Mesendoderm (in vitro differentiated cells): ENCODE data around the gene SLAIN2.

Source experiments
- DNase-seq: peaks from one replicate; pipeline ENCODE4 v3.0.0; 2013
- H2AK5ac ChIP-seq: 2 replicates; pipeline ENCODE4 v1.6.1; 2013; ENCODE audit warnings: low read length, inconsistent platforms
- H2BK120ac ChIP-seq: 2 replicates; pipeline ENCODE4 v1.6.1; 2013; ENCODE audit warnings: low read depth, mild to moderate bottlenecking, low read length, moderate library complexity, mixed read lengths
- H2BK15ac ChIP-seq: replicated peaks from 2 replicates; pipeline ENCODE4 v1.6.1; 2013; ENCODE audit warnings: low read depth, mild to moderate bottlenecking, moderate library complexity
- H2BK5ac ChIP-seq: 2 replicates; pipeline ENCODE4 v1.6.1; 2013; ENCODE audit warnings: low read length, inconsistent platforms
- H3K18ac ChIP-seq: 2 replicates; pipeline ENCODE4 v1.6.1; 2013; ENCODE audit warnings: mild to moderate bottlenecking, low read length, mixed read lengths
- H3K23ac ChIP-seq: one replicate; pipeline ENCODE4 v1.6.1; 2013; ENCODE audit warnings: low read length
- H3K27ac ChIP-seq: 2 replicates; pipeline ENCODE4 v1.5.1; 2013; ENCODE audit warnings: low read depth, mild to moderate bottlenecking, inconsistent platforms, low read length, moderate library complexity
- H3K27me3 ChIP-seq: 2 replicates; pipeline ENCODE4 v1.6.1; 2013; ENCODE audit warnings: low read length, control low read depth, mild to moderate bottlenecking, inconsistent platforms; ENCODE audit not compliant: insufficient read depth, poor library complexity
- H3K36me3 ChIP-seq: 2 replicates; pipeline ENCODE4 v1.6.1; 2013; ENCODE audit warnings: low read length, inconsistent platforms; ENCODE audit not compliant: control insufficient read depth, insufficient read depth
- H3K4ac ChIP-seq: one replicate; pipeline ENCODE4 v1.6.1; 2013; ENCODE audit warnings: low read depth, mild to moderate bottlenecking, low read length, moderate library complexity
- H3K4me1 ChIP-seq: 2 replicates; pipeline ENCODE4 v1.6.1; 2013; ENCODE audit warnings: low read depth, low read length, inconsistent platforms; ENCODE audit not compliant: control insufficient read depth
- H3K4me2 ChIP-seq: 2 replicates; pipeline ENCODE4 v1.6.1; 2013; ENCODE audit warnings: low read length
- H3K4me3 ChIP-seq: 2 replicates; pipeline ENCODE4 v1.5.1; 2013; ENCODE audit warnings: mild to moderate bottlenecking, low read length
- H3K56ac ChIP-seq: one replicate; pipeline ENCODE4 v1.6.1; 2013; ENCODE audit warnings: low read length
- H3K79me1 ChIP-seq: 2 replicates; pipeline ENCODE4 v1.6.1; 2013; ENCODE audit warnings: low read length, inconsistent platforms
- H3K79me2 ChIP-seq: 2 replicates; pipeline ENCODE4 v1.6.1; 2013; ENCODE audit warnings: mild to moderate bottlenecking, low read length; ENCODE audit not compliant: control insufficient read depth, insufficient read depth
- H3K9ac ChIP-seq: 2 replicates; pipeline ENCODE4 v1.6.1; 2013; ENCODE audit warnings: low read length, inconsistent platforms
- H4K5ac ChIP-seq: one replicate; pipeline ENCODE4 v1.6.1; 2013; ENCODE audit warnings: low read length
- H4K8ac ChIP-seq: one replicate; pipeline ENCODE4 v1.6.1; 2013; ENCODE audit warnings: low read depth, mild to moderate bottlenecking, control low read depth, low read length, moderate library complexity
- WGBS: extraction: QIAGEN DNeasy Blood & Tissue Kit; methylation state at CpG from one replicate; pipeline ENCODE4 v1.1.7; 2013; ENCODE audit warnings: low lambda C conversion rate, missing lambda C conversion rate; ENCODE audit not compliant: insufficient coverage; ENCODE audit errors: extremely low coverage; 5-methylcytosine and 5-hydroxymethylcytosine counted together

SLAIN2 gene

DNA sequence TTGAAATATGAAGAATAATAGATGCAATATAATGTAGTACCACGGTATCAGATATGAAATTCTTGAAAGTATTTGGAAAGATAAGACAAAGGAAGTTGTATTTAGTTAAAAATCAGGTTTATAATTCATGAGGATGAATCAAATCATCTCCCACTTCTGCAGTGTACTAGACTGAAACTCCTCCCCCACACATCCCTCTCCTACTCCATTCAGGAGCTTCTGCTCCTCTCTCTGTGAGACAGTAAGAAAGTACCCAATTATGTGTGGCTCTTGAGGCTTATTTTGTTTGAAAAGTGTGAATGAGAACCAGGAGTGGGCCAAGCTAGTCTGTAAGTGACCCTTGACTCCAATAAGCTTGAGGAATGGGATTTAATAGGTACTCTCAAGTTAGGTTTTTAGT is 9.5 kb downstream of the SLAIN2 start:
- Histone ChIP-seq H3K9ac (no peak overlapping the region), H3K79me1 (peaks cover 4% of the 10 kb centered on the region), H2BK5ac (no peak overlapping the region), H3K18ac (no peak overlapping the region), H3K4me2 (no peak overlapping the region), H2AK5ac (no peak overlapping the region), H3K4me1 (no peaks in the 10 kb centered on the region), H4K5ac (no peak overlapping the region), H3K27ac (no peak overlapping the region), H3K36me3 (no peaks in the 10 kb centered on the region), H2BK15ac (no peak overlapping the region), H4K8ac (no peak overlapping the region), H2BK120ac (no peak overlapping the region), H3K79me2 (peaks cover 40% of the 10 kb centered on the region), H3K27me3 (no peaks in the 10 kb centered on the region), H3K56ac (no peak overlapping the region), H3K4ac (no peak overlapping the region), H3K4me3 (no peak overlapping the region), H3K23ac (no peak overlapping the region)
- WGBS, result no CpG with 5 or more reads among the region's 1 CpG
- DNase-seq, result no peak

DNA sequence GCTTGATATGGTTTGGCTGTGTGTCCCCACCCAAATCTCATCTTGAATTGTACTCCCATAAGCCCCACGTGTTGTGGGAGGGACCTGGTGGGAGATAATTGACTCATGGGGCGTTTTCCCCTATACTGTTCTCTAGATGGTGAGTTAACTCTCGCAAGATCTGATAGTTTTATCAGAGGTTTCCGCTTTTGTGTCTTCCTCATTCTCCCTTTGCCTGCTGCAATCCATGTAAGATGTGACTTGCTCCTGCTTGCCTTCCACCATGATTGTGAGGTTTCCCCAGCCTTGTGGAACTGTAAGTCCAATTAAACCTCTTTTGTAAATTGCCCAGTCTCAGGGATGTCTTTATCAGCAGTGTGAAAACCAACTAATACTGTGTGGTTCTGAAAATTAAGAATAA is 11.5 kb downstream of the SLAIN2 start:
- no peak overlapping the region for H4K8ac ChIP-seq
- H3K4ac ChIP-seq, result no peak overlapping the region
- no peak overlapping the region for H2BK15ac ChIP-seq
- no peak overlapping the region for H2BK5ac ChIP-seq
- no peak overlapping the region for H3K27ac ChIP-seq
- no CpG with 5 or more reads among the region's 4 CpGs for WGBS
- H4K5ac ChIP-seq, result no peak overlapping the region
- H3K18ac ChIP-seq, result no peak overlapping the region
- H2AK5ac ChIP-seq, result no peak overlapping the region
- no peaks in the 10 kb centered on the region for H3K4me1 ChIP-seq
- peaks cover 27% of the 10 kb centered on the region for H3K79me2 ChIP-seq
- no peak overlapping the region for H3K56ac ChIP-seq
- no peak overlapping the region for H3K4me3 ChIP-seq
- no peak overlapping the region for H2BK120ac ChIP-seq
- no peak overlapping the region for H3K9ac ChIP-seq
- H3K4me2 ChIP-seq, result no peak overlapping the region
- H3K27me3 ChIP-seq, result no peaks in the 10 kb centered on the region
- no peaks in the 10 kb centered on the region for H3K79me1 ChIP-seq
- DNase-seq, result no peak
- no peak overlapping the region for H3K23ac ChIP-seq
- no peaks in the 10 kb centered on the region for H3K36me3 ChIP-seq

DNA sequence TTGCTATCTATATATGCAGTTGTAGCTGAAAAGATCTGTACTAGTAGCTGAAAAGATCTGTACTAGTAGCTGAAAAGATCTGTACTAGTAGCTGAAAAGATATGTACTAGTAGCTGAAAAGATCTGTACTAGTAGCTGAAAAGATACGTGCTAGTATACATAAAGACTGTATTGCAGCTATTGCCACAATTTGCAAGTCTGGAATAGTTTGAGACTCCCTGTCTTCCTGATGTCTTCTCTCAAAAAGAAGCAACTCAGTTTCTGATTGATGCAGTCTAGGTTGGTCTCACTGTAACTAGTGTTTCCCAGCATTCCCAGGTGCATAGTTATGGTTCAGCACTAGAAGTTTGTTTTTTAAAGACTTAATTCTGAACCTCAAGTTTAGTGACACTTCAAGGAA is 15.0 kb downstream of the SLAIN2 start:
- Histone ChIP-seq H3K56ac (no peak overlapping the region), H3K4ac (no peak overlapping the region), H2AK5ac (no peak overlapping the region), H4K8ac (no peak overlapping the region), H2BK5ac (no peak overlapping the region), H3K4me3 (no peak overlapping the region), H4K5ac (no peak overlapping the region), H3K79me2 (peaks cover 14% of the 10 kb centered on the region), H3K4me2 (no peak overlapping the region), H2BK120ac (no peak overlapping the region), H3K79me1 (no peaks in the 10 kb centered on the region), H3K4me1 (no peaks in the 10 kb centered on the region), H3K18ac (no peak overlapping the region), H3K36me3 (no peaks in the 10 kb centered on the region), H3K23ac (no peak overlapping the region), H3K27ac (no peak overlapping the region), H3K9ac (no peak overlapping the region), H2BK15ac (no peak overlapping the region), H3K27me3 (no peaks in the 10 kb centered on the region)
- no peak for DNase-seq
- no CpG with 5 or more reads among the region's 1 CpG for WGBS

DNA sequence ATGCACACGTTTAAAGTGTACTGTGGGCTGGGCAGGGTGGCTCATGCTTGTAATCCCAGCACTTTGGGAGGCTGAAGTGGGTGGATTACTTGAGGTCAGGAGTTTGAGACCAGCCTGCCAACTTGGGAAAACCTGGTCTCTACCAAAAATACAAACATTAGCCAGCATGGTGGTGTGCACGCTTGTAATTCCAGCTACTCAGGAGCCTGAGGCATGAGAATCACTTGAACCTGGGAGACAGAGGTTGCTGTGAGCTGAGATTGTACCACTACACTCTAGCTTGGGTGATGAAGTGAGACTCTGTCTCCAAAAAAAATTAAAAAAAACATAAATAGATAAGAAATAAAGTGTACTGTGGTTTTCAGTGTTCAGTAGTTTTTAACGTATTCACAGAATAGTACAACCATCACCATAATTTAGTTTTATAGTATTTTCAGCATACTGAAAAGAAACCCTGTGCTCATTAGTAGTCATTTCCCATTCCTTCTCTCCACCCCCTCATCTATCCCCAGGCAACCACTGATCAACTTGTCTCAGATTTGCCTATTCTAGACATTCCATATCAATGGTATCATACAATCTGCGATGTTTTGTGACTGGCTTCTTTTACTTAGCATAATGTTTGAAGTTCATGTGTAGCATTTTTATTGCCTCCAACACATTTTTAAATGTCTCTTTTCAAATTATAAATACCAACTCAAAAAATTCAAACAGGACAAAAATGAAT is 19.1 kb downstream of the SLAIN2 start:
- H3K4me1 ChIP-seq, result no peaks in the 10 kb centered on the region
- H4K5ac ChIP-seq, result no peak overlapping the region
- no peak overlapping the region for H2AK5ac ChIP-seq
- no peak overlapping the region for H3K4me2 ChIP-seq
- H3K18ac ChIP-seq, result no peak overlapping the region
- H4K8ac ChIP-seq, result no peak overlapping the region
- no peak overlapping the region for H2BK120ac ChIP-seq
- no peak overlapping the region for H3K4me3 ChIP-seq
- H3K36me3 ChIP-seq, result no peaks in the 10 kb centered on the region
- H3K27me3 ChIP-seq, result no peaks in the 10 kb centered on the region
- H2BK15ac ChIP-seq, result no peak overlapping the region
- WGBS, result no CpG with 5 or more reads among the region's 4 CpGs
- no peak overlapping the region for H3K9ac ChIP-seq
- H3K23ac ChIP-seq, result no peak overlapping the region
- H3K79me2 ChIP-seq, result peaks cover 4% of the 10 kb centered on the region
- DNase-seq, result peak; percentile 12
- H3K56ac ChIP-seq, result no peak overlapping the region
- no peak overlapping the region for H2BK5ac ChIP-seq
- H3K79me1 ChIP-seq, result no peaks in the 10 kb centered on the region
- H3K27ac ChIP-seq, result no peak overlapping the region
- H3K4ac ChIP-seq, result no peak overlapping the region

DNA sequence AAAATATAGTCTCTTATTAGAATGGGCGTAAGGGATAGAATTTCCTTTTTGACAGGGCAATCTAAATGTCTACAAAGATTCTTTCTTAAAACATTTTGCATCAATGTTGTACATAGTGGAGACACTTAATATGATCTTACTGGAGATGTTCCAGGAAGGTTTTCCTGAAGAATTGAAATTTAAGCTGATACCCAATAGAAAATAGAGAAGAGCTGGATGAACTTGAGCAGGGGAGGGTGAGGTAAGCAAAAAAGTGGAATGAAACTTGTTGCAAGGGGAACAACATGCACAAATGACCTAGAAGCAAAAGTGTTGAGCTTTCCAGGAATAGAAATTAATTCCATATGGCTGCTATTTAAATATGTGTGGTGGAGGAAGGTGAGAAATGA is 19.7 kb downstream of the SLAIN2 start:
- no peak overlapping the region for H3K18ac ChIP-seq
- H3K23ac ChIP-seq, result no peak overlapping the region
- H3K79me1 ChIP-seq, result no peaks in the 10 kb centered on the region
- no CpG with 5 or more reads among the region's 1 CpG for WGBS
- no peak overlapping the region for H2AK5ac ChIP-seq
- H2BK15ac ChIP-seq, result no peak overlapping the region
- H3K56ac ChIP-seq, result no peak overlapping the region
- peaks cover 4% of the 10 kb centered on the region for H3K79me2 ChIP-seq
- H3K4ac ChIP-seq, result no peak overlapping the region
- H3K27me3 ChIP-seq, result no peaks in the 10 kb centered on the region
- H3K4me2 ChIP-seq, result no peak overlapping the region
- H2BK5ac ChIP-seq, result no peak overlapping the region
- H2BK120ac ChIP-seq, result no peak overlapping the region
- no peak overlapping the region for H4K5ac ChIP-seq
- no peaks in the 10 kb centered on the region for H3K4me1 ChIP-seq
- no peak overlapping the region for H3K9ac ChIP-seq
- H4K8ac ChIP-seq, result no peak overlapping the region
- no peak for DNase-seq
- no peaks in the 10 kb centered on the region for H3K36me3 ChIP-seq
- H3K27ac ChIP-seq, result no peak overlapping the region
- no peak overlapping the region for H3K4me3 ChIP-seq

DNA sequence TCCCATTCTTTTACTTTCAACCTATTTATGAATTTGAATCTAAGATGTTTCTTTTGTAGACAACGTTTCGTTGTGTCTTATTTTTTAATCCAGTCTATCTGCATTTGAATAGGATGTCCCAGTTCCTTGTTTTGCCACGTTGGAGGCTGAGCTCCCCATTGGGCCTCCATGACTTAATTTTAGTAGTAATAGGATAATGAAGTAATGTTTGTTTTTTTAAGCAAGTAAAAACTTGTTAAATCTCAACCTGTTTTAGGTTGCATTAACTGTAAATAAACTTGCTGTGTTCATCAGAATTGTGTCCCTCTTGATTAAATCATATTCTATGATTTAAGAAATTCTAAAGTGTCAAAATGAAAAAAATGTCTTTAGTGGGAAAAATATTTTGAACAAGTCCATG is 25.3 kb downstream of the SLAIN2 start:
- no CpG with 5 or more reads among the region's 3 CpGs for WGBS
- peaks cover 4% of the 10 kb centered on the region for H3K79me2 ChIP-seq

More for the DNA sequence above, 25.3 kb downstream of the SLAIN2 start:
- Histone ChIP-seq H3K27ac (no peak overlapping the region), H2AK5ac (no peak overlapping the region), H3K4ac (no peak overlapping the region), H2BK15ac (no peak overlapping the region), H3K4me3 (no peak overlapping the region), H4K8ac (no peak overlapping the region), H3K4me2 (no peak overlapping the region), H3K36me3 (no peaks in the 10 kb centered on the region), H2BK5ac (no peak overlapping the region), H4K5ac (no peak overlapping the region), H2BK120ac (no peak overlapping the region), H3K27me3 (no peaks in the 10 kb centered on the region), H3K9ac (no peak overlapping the region), H3K4me1 (no peaks in the 10 kb centered on the region), H3K18ac (no peak overlapping the region), H3K23ac (no peak overlapping the region), H3K56ac (no peak overlapping the region), H3K79me1 (peaks cover 3% of the 10 kb centered on the region)
- DNase-seq, result no peak
